ENCODE measurements around the gene CUEDC1. TPM values are rescaled to one million over a fixed set of nuclear protein-coding genes. Genes with fewer than 3 reads are reported as not detected.
"Not testable (repeated sequence)": the region's sequence is repeated elsewhere in the genome, so short reads cannot be mapped to it uniquely, and the experiment has no call there.

CUEDC1 gene
- total and polyA plus RNA-seq, 2 donors (not counting 1 experiment from before 2014, with no cell fraction given): 0.57 TPM; not detected in 1

- H3K36me3 ChIP-seq (replicated peaks in 1 of 2; ENCODE audit: control extremely low read depth in 1 of 2, control insufficient read depth in 1 of 2, extremely low read depth in 1 of 2, insufficient read depth in 2 of 2, low read length in 1 of 2); intact Hi-C loops (cut with micrococcal nuclease); ATAC-seq (ENCODE audit: low read depth); H3K4me3 ChIP-seq (ENCODE audit: control extremely low read depth in 1 of 5, extremely low read depth in 1 of 5, insufficient read depth in 1 of 5, low read depth in 2 of 5, low read length in 4 of 5); H3K79me2 ChIP-seq (ENCODE audit: control insufficient read depth, insufficient read depth, low read length); H3K27ac ChIP-seq (ENCODE audit: low read length in 2 of 2); H2AFZ ChIP-seq (ENCODE audit: insufficient read depth, low read depth, low read length, poor library complexity, severe bottlenecking); DNase-seq; H3K27ac Mint-ChIP-seq; H3K9ac ChIP-seq (ENCODE audit: low read length); H3K4me3 Mint-ChIP-seq; H3K4me2 ChIP-seq (replicated peaks; ENCODE audit: low read depth, low read length, poor library complexity, severe bottlenecking); H3K9me3 Mint-ChIP-seq (ENCODE audit: insufficient read depth); H3K9me3 ChIP-seq (ENCODE audit: control extremely low read depth in 1 of 3, control insufficient read depth in 2 of 3, insufficient read depth in 1 of 3, low read length in 2 of 3): not testable (repeated sequence)
- peaks cover 25% of the 10 kb centered on the region for H3K4me1 Mint-ChIP-seq
- H3K27me3 Mint-ChIP-seq: peaks cover 64% of the 10 kb centered on the region
- ChIA-PET POLR2A (interaction anchor here (0.7 kb wide), 1 partner anchor 26 kb away, joined by 5 read pairs; no protein-coding TSS in a partner anchor), CTCF (interaction anchor here (0.9 kb wide), 1 partner anchor 99 kb away, joined by 5 read pairs; no protein-coding TSS in a partner anchor)
- peaks cover 23 to 24% of the 10 kb centered on the region in 2 donors for H3K4me1 ChIP-seq (ENCODE audit: control insufficient read depth in 2 of 2, insufficient read depth in 2 of 2, low read length in 2 of 2)
- H4K20me1 ChIP-seq (ENCODE audit: control insufficient read depth, insufficient read depth, low read length, poor library complexity, severe bottlenecking): peaks cover 17% of the 10 kb centered on the region
- peaks cover 0 to 73% (median 34%) of the 10 kb centered on the region in 4 experiments for H3K27me3 ChIP-seq (replicated peaks in 1 of 4; ENCODE audit: control extremely low read depth in 1 of 4, control insufficient read depth in 3 of 4, insufficient read depth in 4 of 4, low read length in 3 of 4)
- no CpG with 5 or more reads among the region's 15 CpGs for WGBS (ENCODE audit: insufficient coverage)
These were observed 3.2 kb upstream of the CUEDC1 start for GRCh38 chr17:57958391-57958790.

GRCh38 chr17:57957886-57958285, 2.7 kb upstream of the CUEDC1 start:
- WGBS (ENCODE audit: insufficient coverage): 82% methylated on average over 3 of the region's 3 CpGs
- Mint-ChIP-seq H3K4me3 (no peak overlapping the region), H3K4me1 (peaks cover 25% of the 10 kb centered on the region), H3K27me3 (peaks cover 66% of the 10 kb centered on the region), H3K9me3 (ENCODE audit: insufficient read depth) (no peaks in the 10 kb centered on the region), H3K27ac (no peak overlapping the region)
- Histone ChIP-seq H3K9me3 (ENCODE audit: control extremely low read depth in 1 of 3, control insufficient read depth in 2 of 3, insufficient read depth in 1 of 3, low read length in 2 of 3) (peaks cover 0 to 12% (median 0%) of the 10 kb centered on the region in 3 donors), H3K9ac (ENCODE audit: low read length) (no peak overlapping the region), H3K4me3 (ENCODE audit: control extremely low read depth in 1 of 5, extremely low read depth in 1 of 5, insufficient read depth in 1 of 5, low read depth in 2 of 5, low read length in 4 of 5) (no peak overlapping the region), H3K27me3 (replicated peaks in 1 of 4; ENCODE audit: control extremely low read depth in 1 of 4, control insufficient read depth in 3 of 4, insufficient read depth in 4 of 4, low read length in 3 of 4) (peaks cover 0 to 77% (median 39%) of the 10 kb centered on the region in 4 experiments), H3K27ac (ENCODE audit: low read length in 2 of 2) (no peak overlapping the region), H2AFZ (ENCODE audit: insufficient read depth, low read depth, low read length, poor library complexity, severe bottlenecking) (no peak overlapping the region), H4K20me1 (ENCODE audit: control insufficient read depth, insufficient read depth, low read length, poor library complexity, severe bottlenecking) (peaks cover 17% of the 10 kb centered on the region), H3K36me3 (replicated peaks in 1 of 2; ENCODE audit: control extremely low read depth in 1 of 2, control insufficient read depth in 1 of 2, extremely low read depth in 1 of 2, insufficient read depth in 2 of 2, low read length in 1 of 2) (no peaks in the 10 kb centered on the region), H3K4me1 (ENCODE audit: control insufficient read depth in 2 of 2, insufficient read depth in 2 of 2, low read length in 2 of 2) (peaks cover 23 to 24% of the 10 kb centered on the region in 2 donors), H3K79me2 (ENCODE audit: control insufficient read depth, insufficient read depth, low read length) (no peaks in the 10 kb centered on the region), H3K4me2 (replicated peaks; ENCODE audit: low read depth, low read length, poor library complexity, severe bottlenecking) (no peak overlapping the region)
- DNase-seq (no peak), ATAC-seq (ENCODE audit: low read depth) (no peak)
- intact Hi-C loops (cut with micrococcal nuclease): loop anchor here (2.0 kb wide), 1 partner anchor 29 kb away; no protein-coding TSS in a partner anchor
- POLR2A ChIA-PET: no interaction called here
- CTCF ChIA-PET: interaction anchor here (0.9 kb wide), 1 partner anchor 98 kb away, joined by 5 read pairs; no protein-coding TSS in a partner anchor
- TF ChIP-seq EZH2 (IDR thresholded peaks at IDR 0.05; ENCODE audit: borderline replicate concordance, insufficient read depth, low read depth, low read length, poor library complexity, severe bottlenecking): no peak
- TF ChIP-seq, protein P1, sequence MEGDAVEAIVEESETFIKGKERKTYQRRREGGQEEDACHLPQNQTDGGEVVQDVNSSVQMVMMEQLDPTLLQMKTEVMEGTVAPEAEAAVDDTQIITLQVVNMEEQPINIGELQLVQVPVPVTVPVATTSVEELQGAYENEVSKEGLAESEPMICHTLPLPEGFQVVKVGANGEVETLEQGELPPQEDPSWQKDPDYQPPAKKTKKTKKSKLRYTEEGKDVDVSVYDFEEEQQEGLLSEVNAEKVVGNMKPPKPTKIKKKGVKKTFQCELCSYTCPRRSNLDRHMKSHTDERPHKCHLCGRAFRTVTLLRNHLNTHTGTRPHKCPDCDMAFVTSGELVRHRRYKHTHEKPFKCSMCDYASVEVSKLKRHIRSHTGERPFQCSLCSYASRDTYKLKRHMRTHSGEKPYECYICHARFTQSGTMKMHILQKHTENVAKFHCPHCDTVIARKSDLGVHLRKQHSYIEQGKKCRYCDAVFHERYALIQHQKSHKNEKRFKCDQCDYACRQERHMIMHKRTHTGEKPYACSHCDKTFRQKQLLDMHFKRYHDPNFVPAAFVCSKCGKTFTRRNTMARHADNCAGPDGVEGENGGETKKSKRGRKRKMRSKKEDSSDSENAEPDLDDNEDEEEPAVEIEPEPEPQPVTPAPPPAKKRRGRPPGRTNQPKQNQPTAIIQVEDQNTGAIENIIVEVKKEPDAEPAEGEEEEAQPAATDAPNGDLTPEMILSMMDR (IDR thresholded peaks at IDR 0.05): no peak

Measured in B cell (primary cell).